GOT3 (cell line): ENCODE data around the gene RNU6-9.
A peak's percentile ranks its signal among the peaks of the same experiment; 100 is the strongest.

Source experiments
- DNase-seq: peaks from one replicate; lab custom pipeline; 2025; ENCODE audit warnings: mixed read lengths; lab: John Stamatoyannopoulos, UW

The RNU6-9 gene

DNA sequence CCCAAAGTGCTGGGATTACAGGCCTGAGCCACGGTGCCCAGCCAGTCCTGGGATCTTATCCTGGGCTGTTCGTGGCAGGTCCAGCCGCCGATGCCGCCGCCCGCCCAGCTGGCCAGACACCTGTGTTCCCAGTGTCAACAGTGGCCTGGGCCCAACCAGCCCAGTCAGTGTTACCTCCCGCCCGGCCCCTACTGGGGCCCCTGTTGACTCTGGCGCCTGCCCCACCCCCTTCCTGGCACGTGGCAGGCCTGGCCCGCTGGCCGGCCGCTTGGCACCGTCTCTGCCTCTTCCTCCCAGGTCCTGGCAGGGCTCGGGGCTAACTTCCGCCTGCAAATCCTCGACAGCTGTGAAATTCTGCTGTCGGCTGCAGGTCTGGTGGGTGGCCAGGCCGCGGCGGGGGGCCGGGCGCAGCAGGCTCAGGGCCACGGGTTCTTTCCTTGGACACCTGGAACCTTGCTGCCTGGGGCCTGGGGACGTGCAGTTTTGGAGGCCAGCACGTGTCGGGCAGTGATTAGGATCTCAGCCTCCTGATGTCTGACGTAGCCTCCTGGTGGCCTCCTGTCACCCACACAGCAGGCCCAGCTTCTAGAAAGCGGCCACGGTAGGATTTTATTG, 41.7 kb downstream of the RNU6-9 start:
- DNase-seq = no peak

GRCh38 chr19:936175-936546, 42.9 kb downstream of the RNU6-9 start:
- DNase-seq = no peak

GRCh38 chr19:937259-937694, 44.0 kb downstream of the RNU6-9 start:
- DNase-seq = no peak

- DNase-seq = no peak
Measured at GRCh38 chr19:938233-938923, 45.1 kb downstream of the RNU6-9 start.

- DNase-seq = no peak
Measured at GRCh38 chr19:939439-939838, 46.2 kb downstream of the RNU6-9 start.

- no peak for DNase-seq
Measured at GRCh38 chr19:939922-940321, 46.6 kb downstream of the RNU6-9 start.

- peak; percentile 59 for DNase-seq
Measured at GRCh38 chr19:940591-941291, 47.5 kb downstream of the RNU6-9 start.

DNA sequence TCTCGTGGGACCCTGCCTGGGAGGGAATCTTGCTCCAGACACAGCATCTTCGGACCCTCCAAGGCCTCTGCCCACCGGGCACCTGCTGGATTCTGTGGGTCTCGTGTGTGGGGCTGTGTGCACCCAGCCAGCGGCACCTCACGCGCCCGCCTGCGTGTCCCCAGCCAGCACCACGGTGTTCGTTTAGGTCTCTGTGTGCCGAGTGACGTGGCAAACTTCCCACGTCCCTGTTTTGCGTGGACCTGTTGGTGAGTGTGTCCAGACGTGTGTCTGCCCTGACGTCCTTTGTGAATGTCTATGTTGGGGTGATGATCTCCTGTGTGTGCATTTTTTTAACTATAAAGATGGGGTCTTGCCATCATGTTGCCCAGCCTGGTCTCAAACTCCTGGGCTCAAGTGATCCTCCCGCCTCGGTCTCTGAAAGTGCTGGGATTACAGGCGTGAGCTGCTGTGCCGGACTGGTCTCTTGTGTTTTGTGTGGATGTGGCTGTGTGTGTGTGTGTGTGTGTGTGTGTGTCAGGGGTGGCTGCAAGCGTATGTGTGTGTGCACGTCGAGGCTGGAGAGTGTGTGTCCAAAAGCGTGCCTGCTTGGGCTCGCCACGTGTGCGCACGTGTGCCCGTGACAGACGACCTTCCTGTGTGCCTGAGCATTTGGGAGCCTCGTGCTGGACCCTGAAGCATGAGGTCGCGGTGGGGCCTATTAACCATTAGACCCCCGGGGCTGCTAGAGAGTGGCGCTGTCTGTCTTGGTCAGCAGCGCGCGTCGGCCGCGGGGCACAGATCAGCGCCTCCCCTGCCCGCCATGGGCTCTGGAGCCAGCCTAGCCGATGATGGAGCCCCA, 48.2 kb downstream of the RNU6-9 start:
- DNase-seq = no peak

- no peak for DNase-seq
Measured at GRCh38 chr19:942133-942645, 48.9 kb downstream of the RNU6-9 start.
